NB4 (cell line): ENCODE results near the gene LRRFIP1.

Source experiments
- DNase-seq: peaks from one replicate; pipeline ENCODE4 v3.0.0; 2010; ENCODE audit warnings: low read depth
- H3K4me3 ChIP-seq: one replicate; pipeline ENCODE4 v1.5.1; 2011; ENCODE audit warnings: mild to moderate bottlenecking, low read depth, low read length, moderate library complexity
- CTCF ChIP-seq: IDR thresholded peaks from one replicate; pipeline ENCODE4 v1.5.1; 2012; ENCODE audit warnings: low read depth, low read length
- MAX ChIP-seq: IDR thresholded peaks from 2 replicates; pipeline ENCODE4 v1.6.1; 2011; ENCODE audit warnings: low read depth, low read length
- MYC ChIP-seq: IDR thresholded peaks from 2 replicates; pipeline ENCODE4 v1.6.1; 2011; ENCODE audit warnings: low read depth, low read length
- POLR2A ChIP-seq: IDR thresholded peaks from 2 replicates; pipeline ENCODE4 v1.6.1; 2011; ENCODE audit warnings: mild to moderate bottlenecking; ENCODE audit not compliant: insufficient read length; ENCODE audit errors: extremely low read depth

The LRRFIP1 gene

GRCh38 chr2:237738255-237738654 lies 110.9 kb downstream of the LRRFIP1 start:
- no peak for TF ChIP-seq POLR2A
- no peak for TF ChIP-seq MYC
- TF ChIP-seq CTCF, result no peak
- TF ChIP-seq MAX, result no peak

GRCh38 chr2:237739101-237739500 lies 111.7 kb downstream of the LRRFIP1 start:
- TF ChIP-seq MYC (no peak), CTCF (no peak), MAX (no peak), POLR2A (no peak)
- no peak for DNase-seq
- H3K4me3 ChIP-seq, result no peak overlapping the region

More at GRCh38 chr2:237738255-237738654, 110.9 kb downstream of the LRRFIP1 start:
- H3K4me3 ChIP-seq, result no peak overlapping the region
- DNase-seq, result no peak

- TF ChIP-seq MYC (no peak), MAX (no peak), POLR2A (no peak), CTCF (no peak)
- H3K4me3 ChIP-seq, result no peak overlapping the region
- DNase-seq, result no peak
These were observed 114.8 kb downstream of the LRRFIP1 start for GRCh38 chr2:237742191-237742590.

- no peak overlapping the region for H3K4me3 ChIP-seq
- no peak for TF ChIP-seq CTCF
- no peak for TF ChIP-seq MAX
- no peak for TF ChIP-seq POLR2A
- no peak for TF ChIP-seq MYC
- no peak for DNase-seq
These were observed 115.2 kb downstream of the LRRFIP1 start for GRCh38 chr2:237742614-237743013.

- no peak for TF ChIP-seq MAX
- no peak for TF ChIP-seq MYC
- TF ChIP-seq CTCF, result no peak
- no peak for TF ChIP-seq POLR2A
- DNase-seq, result no peak
- no peak overlapping the region for H3K4me3 ChIP-seq
These were observed 115.6 kb downstream of the LRRFIP1 start for GRCh38 chr2:237743024-237743423.
